Activated CD4-positive, alpha-beta T cell treated with anti-CD3 and anti-CD28 coated beads, Interleukin-2, Interleukin-6, amounts not matched to agents 100 ng/mL and 50 ng/mL, durations not matched to agents 16 hours and 8 hours (primary cell): Measurements from ENCODE around the gene UPK3A.
"Not testable (repeated sequence)": the region's sequence is repeated elsewhere in the genome, so short reads cannot be mapped to it uniquely, and the experiment has no call there.

ENCODE experiments used
- DNase-seq: peaks from one replicate; pipeline ENCODE4 v3.0.0-alpha.2; 2020

The UPK3A gene

GRCh38 chr22:45310331-45310976, 25.7 kb downstream of the UPK3A start:
- no peak for DNase-seq

- DNase-seq = no peak
Observed at GRCh38 chr22:45310977-45311531, 26.3 kb downstream of the UPK3A start.

DNA sequence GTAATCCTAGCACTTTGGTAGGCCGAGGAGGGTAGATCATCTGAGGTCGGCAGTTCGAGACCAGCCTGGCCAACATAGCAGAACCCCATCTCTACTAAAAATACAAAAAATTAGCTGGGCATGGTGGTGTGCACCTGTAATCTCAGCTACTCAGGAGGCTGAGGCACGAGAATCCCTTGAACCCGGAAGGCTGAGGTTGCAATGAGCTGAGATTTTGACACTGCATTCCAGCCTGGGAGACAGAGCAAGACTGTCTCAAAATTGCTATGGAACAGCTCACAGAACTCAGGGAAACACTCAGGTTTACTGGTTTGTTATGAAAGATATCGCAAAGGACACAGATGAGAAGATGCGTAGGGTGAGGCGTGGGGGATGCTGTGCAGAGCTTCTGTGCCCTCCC, 27.7 kb downstream of the UPK3A start:
- DNase-seq = no peak

DNA sequence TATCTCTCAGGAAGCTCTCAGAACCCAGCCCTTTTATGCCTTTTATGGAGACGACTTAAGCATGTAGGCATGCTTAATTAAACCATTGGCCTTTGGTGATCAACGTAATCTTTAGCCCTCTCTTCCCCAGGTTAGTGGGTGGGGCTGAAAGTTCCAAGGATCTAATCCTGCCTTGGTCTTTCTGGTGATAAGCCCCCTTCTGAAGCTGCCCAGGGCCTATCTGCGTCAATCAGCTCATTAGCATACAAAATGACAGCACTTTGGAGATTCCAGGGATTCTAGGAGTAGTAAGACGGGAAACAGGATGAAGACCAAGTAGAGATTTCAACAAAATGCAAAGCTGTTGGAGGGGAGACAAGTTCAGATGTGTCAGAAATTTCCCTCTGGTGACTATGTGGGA, 28.1 kb downstream of the UPK3A start:
- no peak for DNase-seq

DNA sequence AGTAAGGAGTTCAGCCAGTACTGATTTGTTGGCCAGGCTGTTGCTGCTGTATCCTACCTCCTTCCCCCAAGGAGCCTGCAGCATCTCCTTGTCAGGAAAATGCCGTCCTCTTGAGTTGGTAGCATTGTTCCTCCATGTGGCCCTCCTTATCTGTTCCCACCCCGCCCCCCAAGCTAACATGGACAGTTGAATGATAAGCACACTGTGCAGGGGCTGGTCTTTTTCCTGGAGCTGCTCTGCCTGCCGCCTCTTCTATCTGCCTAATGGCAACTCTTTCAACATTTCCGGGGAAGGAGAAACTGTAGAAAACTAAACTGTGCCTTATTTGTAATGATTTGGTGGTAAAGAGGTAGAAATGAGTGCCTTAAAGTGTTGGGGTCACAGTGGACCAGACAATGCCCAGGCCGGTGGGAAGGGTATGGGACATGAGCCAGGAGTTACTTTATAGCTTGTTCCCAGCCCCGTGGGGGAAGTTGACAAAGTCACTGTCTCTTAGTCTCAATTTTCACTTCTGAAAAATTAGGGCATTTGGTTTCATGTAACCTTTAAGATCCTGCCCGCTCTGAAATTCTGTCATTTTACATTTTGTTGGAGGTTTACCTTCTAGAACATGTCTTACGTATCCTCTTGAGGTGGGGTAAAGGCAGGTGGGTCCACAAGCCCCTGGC, 29.4 kb downstream of the UPK3A start:
- DNase-seq = no peak

DNA sequence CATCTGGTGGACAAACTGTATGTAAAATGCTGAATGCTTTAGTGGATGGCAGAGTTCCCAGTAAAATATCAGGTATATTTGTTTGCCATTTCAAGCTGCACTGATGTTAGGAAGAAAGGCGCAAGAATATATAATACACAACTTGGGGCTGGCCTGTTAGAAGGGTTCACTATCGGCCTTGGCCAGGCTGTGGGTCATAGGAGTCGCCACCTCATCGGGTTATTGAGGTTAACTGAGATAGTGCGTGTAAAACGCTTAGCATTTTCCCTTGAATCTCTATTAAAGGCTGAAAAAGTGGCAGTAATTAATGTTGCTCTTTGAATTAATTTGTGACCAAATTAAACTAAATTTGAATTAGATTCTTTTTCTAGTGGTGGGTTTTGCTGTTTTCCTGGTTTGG, 30.0 kb downstream of the UPK3A start:
- DNase-seq = no peak

DNA sequence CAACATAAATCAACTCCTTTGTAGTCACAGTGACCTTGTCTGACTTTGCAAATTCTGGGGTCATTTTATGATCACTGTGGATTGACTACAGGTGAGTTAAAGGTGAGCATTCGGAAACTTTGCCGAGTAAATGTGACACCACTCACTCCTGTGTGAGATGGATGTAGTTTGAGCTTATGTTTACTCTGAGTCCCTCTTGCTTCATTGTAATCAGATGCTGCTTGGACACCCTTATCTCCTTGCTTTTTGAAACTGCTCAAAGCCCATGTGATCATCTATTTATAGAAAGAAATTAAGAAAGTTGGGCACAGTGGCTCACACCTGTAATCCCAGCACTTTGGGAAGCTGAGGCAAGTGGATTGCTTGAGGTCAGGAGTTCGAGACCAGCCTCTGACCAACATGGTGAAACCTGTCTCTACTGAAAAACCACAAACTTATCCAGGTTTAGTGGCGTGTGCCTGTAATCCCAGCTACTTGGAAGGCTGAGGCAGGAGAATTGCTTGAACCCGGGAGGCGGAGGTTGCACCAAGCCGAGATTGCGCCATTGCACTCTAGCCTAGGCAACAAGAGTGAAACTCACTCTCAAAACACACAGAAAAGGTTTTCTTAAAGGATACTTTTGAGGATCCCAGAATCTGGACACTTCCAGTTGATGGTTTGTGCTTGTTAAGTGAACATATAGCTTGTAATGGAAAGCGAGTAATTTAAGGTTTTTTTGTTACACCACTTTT, 32.2 kb downstream of the UPK3A start:
- DNase-seq = no peak

DNA sequence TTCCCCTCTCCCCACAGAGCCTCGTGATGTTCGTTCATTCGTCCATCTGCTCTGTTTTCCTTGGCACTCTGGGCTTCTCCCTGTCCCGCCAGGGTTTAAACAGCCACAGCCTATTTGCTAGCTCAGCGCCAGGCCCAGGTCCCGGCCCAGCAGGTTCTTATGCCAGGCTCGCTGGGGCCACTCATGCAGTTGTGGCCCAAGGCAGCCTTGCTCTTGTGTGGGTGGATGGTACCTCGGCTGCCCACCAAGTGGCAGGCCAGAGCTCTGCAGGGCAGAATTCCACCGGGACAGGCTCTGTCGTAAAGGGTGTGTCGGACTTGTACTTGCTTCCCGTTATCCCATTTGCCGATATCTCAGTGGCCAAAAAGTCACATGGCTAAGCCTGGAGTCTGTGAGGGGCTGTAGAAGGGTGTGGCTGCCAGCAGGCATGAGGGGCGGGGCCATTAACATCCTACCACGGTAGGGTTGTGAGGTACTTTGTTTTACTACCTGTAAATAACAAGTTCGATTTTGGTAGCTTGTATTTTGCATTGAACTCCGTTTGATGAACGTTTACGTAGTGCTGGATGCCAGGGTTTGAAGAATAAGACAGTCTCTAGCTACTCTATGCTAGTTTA, 32.9 kb downstream of the UPK3A start:
- DNase-seq = no peak

GRCh38 chr22:45318168-45318557, 33.4 kb downstream of the UPK3A start:
- DNase-seq = peak; percentile 90

DNA sequence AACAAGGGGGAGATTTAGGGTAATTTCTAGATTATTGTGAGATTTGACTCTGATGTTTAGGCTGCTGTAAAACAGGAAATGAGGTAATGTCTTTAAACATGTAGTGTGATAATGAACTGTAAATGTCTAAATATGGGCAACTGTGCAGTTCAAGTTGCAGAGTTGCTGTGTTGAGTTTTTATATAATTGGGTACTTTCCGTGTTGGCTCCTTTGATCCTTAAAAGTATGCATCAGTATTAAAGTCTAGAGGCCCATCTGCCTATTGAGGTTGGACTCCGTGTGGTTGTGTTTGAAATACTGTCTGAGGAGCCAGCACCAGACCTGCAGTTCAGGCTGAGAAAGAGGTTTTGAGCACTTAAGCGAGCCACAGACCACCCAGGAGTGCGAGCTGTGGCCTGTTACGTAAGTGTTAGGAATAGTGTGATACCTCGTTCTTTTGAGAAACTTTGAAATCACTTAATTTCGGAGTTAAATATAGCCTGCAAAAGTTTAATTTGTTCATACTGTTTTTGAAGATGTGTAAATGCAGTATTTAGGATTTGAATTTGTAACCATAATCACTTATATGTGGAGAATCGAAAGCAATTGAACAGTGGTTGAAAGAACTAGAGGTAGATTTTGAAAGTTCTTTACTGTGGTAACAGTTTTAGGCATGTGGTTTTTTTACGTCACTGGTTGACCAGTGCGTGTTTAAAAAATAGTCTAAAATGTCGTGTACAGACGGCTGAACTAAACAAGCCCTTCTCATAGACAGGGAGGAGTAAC, 34.0 kb downstream of the UPK3A start:
- DNase-seq = peak; percentile 67

- DNase-seq = no peak
Observed at GRCh38 chr22:45319324-45319685, 34.6 kb downstream of the UPK3A start.

DNA sequence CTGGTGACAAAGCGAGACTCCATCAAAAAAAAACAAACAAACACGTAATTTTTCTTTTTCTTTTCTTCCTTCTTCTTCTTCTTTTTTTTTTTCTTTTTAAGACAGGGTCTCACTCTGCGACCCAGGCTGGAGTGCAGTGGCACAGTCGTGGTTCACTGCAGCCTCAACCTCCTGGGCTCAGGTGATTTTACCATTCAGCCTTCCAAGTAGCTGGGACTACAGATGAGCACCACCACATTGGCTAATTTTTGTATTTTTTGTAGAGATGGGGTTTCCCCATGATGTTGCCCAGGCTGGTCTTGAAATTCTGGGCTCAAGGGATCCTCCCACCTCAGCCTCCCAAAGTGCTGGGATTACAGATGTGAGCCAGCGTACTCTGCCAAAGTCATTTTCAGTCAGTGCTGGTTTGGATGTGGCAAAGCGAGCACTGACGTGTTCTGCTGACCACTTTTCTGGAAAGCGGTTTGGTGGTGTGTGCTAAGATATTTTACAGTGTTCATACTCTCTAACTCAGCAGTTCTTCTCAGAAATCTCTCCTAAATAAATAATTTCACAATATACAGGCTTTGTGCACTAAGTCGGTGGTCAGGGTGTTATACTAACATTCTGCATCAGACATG, 35.7 kb downstream of the UPK3A start:
- DNase-seq = peak; percentile 35

DNA sequence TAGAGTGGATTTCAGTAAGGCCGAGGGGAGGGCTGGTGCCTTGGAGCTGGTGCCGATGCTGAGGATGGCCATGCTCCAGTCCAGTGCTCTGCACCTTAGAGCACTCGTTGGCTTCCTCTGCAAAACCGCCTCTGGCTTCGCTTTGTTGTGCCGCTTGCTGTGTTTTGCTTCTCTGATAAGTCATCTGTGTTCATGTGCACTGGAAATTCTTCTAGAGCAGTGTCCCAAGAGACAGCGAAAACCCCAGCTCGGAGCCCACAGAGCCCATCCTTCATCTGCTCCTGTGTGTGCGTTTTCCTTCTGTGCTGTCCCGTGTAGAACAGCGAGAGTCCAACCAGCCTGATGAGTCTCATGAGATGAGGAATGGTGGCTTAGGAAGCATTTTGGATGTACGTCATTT, 37.1 kb downstream of the UPK3A start:
- no peak for DNase-seq

DNA sequence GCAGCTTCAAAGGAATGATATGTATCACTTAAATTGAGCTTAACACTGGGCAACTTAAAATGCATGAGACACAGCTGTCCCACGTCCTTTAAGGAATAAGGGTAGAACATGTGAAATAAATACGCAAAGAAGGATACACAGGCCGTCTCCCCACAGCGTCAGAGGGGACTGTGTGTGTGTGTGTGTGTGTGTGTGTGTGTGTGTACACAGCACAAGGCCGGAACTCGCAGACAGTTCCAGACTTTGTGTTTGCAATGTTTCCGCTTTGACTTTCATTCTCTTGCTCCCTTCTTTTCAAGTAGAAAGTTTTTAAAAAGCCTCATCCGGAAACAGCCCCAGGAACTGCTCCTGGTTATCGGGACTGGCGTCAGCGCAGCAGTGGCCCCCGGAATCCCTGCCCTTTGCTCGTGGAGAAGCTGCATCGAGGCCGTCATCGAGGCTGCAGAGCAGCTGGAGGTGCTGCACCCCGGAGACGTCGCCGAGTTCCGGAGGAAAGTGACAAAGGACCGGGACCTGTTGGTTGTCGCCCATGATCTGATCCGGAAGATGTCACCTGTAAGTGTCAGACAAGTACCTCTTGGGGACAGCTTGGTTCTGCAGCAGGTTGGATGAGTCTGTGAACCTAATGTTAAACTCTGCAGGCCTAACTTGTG, 38.2 kb downstream of the UPK3A start:
- DNase-seq = no peak

DNA sequence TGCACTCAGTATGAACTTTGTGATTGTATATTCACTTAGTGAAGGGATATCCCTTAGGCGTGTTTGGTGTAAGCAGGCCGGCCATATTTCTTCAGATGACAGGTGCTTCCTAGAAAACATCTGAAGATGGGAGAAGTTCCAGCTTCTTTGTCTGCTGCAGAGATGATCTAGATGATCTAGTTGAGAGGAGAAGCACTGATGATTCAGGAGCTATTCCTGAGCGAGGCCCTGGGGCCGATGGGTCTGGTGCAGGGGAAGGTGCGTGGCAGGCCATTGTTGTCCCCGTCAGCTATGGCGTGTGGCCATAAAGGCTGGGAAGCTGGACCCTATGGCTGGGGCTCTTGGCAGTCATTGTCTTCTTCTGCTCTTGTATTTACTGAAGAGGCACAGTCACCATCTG, 38.9 kb downstream of the UPK3A start:
- DNase-seq = no peak

DNA sequence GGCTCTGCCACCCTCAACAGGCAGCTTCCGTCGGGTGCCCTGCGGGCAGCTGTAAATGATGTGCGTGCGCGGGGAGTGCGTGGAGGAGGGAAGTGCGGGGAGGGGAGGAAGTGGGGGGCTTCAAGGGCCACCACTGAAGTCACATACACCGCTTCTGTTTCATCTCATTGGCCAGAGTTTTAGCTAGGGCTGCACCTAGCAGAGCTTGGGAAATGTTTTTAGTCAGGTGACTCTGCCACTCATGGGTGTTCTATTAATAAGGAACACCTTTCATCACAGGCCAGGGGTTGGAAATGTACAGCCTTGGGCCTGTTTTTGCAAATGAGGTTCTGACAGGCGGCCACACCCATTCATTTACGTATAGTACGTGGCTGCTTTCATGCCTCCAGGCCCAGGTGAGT, 39.6 kb downstream of the UPK3A start:
- no peak for DNase-seq

DNA sequence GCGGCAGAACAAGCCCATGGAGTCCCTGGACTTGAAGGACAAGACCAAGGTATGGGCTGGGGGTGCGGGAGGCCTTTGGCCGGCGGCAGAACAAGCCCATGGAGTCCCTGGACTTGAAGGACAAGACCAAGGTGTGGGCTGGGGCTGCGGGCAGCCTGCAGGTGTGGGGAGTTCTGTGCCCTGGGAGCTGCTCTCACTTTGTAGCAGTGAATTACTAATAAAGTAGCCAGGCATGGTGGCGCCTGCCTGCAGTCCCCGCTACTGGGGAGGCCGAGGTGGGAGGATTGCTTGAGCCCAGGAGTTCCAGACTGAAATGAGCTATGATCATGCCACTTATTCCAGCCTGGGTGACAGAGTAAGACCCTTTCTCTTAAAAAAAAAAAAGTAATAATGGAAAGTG, 43.5 kb downstream of the UPK3A start:
- DNase-seq = not testable (repeated sequence)

- no peak for DNase-seq
Observed at GRCh38 chr22:45328822-45329529, 44.2 kb downstream of the UPK3A start.

GRCh38 chr22:45329530-45329936, 44.8 kb downstream of the UPK3A start:
- no peak for DNase-seq

DNA sequence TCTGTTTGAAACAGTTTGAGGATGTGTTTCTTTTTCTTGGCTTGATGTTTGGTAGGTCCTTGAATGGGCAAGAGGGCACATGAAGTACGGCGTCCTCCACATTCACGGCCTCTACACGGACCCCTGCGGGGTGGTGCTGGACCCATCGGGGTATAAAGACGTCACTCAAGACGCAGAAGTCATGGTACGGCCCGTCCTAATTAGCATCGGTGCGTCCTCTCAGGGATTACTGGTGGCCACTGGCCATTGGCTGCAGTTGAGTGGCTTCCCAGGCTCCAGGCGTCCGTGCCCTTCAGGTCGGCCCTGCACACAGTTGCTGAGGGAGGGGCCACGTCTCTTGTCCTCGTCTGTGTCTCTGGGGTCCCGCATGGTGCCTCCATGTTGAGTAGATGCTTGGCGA, 45.8 kb downstream of the UPK3A start:
- no peak for DNase-seq

DNA sequence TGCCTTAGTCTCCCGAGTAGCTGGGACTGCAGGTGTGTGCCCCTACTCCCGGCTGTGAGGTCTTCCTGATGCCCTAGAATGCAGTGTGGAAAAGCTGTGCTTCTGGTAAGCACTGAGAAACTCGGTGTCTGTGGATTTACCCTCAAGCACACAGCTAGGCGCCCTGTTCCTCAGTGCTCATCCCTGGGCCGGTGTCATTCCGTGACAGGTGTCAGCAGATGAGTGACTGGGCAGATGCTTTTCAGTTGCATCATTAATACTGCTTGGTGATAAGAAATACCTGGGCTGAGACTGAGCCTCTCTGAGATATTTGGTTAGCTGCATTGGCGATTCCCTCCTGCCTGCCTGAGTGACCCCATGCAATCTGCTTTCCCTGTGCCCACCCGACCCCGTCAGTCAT, 46.7 kb downstream of the UPK3A start:
- no peak for DNase-seq
